Glomerular visceral epithelial cell (primary cell): ENCODE results near the gene CCT8L2.
"Not testable (repeated sequence)": the region's sequence is repeated elsewhere in the genome, so short reads cannot be mapped to it uniquely, and the experiment has no call there.

Experiments
- DNase-seq: peaks from one replicate; pipeline ENCODE4 v3.0.0-alpha.2; 2016; ENCODE audit errors: extremely low spot score

The CCT8L2 gene

DNA sequence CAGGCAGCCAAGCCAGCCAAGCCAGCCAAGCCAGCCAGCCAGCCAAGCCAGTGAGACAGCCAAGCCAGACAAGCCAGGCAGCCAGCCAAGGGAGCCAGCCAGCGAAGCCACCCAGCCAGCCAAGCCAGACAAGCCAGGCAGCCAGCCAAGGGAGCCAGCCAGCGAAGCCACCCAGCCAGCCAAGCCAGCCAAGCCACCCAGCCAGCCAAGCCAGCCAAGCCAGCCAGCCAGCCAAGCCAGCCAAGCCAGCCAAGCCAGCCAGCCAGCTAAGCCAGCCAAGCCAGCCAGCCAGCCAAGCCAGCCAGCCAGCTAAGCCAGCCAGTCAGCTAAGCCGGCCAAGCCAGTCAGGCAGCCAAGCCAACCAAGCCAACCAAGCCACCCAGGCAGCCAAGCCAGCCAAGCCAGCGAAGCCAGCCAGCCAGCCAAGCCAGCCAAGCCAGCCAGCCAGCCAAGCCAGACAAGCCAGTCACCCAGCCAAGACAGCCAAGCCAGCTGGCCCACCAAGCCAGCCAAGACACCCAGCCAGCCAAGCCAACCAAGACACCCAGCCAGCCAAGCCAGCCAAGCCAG lies 34.1 kb downstream of the CCT8L2 start:
- not testable (repeated sequence) for DNase-seq

DNA sequence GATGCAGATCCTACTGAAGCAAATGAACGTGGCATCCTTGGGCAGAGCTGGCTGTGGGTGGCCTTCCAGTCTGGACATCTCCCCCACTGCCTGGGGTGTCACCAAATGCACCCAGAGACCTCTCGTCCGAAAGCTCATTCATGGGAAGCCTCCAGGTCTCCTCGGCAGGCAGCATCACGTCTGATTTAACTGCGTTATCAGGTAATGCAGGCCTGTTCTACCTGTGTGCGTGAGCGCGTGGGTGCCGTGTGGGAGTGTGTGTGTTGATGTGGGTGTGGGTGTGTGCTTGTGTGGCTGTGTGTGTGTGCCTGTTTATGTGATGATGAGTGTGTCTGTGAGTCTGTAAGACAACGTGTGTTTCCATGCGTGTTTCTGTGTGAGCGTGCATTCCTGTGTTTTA lies 35.1 kb downstream of the CCT8L2 start:
- not testable (repeated sequence) for DNase-seq

DNA sequence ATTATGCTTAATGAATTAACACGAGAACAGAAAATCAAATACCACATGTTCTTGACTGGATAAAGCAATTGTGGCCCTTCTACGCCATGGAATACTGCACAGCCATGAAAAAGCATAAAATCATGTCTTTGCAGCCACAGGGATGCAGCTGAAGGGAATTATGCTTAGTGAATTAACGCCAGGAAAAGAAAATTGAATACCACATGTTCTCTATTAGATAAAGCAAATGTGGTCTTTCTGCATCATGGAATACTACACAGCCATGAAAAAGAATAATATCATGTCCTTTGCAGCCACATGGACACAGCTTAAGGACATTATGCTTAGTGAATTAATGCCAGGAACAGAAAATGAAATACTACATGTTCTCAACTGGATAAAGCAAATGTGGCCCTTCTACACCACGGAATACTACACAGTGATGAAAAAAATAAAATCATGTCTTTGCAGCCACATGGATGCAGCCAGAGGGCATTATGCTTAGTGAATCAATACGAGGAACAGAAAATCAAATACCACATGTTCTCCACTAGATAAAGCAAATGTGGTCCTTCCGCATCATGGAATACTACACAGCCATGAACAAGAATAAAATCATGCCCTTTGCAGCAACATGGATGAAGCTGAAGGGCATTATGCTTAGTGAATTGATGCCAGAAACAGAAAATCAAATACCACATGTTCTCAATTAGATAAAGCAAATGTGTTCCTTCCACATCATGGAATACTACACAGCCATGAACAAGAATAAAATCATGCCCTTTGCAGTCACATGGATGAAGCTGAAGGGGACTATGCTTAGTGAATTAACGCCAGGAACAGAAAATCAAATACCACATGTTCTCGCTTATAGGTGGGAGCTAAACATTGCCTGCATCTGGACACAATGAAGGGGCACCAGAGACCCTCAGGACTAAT lies 37.3 kb downstream of the CCT8L2 start:
- DNase-seq, result not testable (repeated sequence)

DNA sequence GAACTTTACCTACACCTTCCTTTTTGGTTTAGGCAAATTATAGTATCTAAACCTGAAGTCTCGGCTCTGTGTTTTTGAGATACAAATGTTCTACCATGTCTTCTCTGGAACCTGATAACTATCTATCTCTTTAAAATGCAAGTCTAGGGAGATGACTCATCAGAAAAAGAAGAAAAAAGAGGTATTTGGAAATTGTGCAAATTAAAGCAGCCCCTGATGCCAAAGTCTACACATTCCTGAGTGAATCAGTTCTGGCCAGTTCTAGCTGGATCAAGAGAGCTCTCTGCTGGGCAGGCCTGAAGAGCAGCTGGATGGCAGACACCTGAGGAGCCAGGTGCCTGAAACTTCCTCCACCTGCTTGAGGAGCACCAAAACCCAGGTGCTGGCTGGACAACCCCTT lies 49.3 kb downstream of the CCT8L2 start:
- DNase-seq, result not testable (repeated sequence)
